HFFc6 (cell line): ENCODE results near the gene BRINP1. TPM values are rescaled to one million over a fixed set of nuclear protein-coding genes. Genes with fewer than 3 reads are reported as not detected.

Experiments
- DNase-seq: peaks from one replicate; pipeline ENCODE4 v3.0.0-alpha.2; 2018
- H3K27ac Mint-ChIP-seq: 2 replicates; pipeline ENCODE4 v1.8.0; 2020; ENCODE audit warnings: mild to moderate bottlenecking, mixed read lengths
- H3K27me3 Mint-ChIP-seq: 2 replicates; pipeline ENCODE4 v1.8.0; 2021; ENCODE audit warnings: mild to moderate bottlenecking, moderate library complexity, mixed read lengths; ENCODE audit not compliant: insufficient read depth
- H3K36me3 Mint-ChIP-seq: 2 replicates; pipeline ENCODE4 v1.8.0; 2021; ENCODE audit warnings: low read depth, mixed read lengths
- H3K4me1 Mint-ChIP-seq: 2 replicates; pipeline ENCODE4 v1.8.0; 2020; ENCODE audit warnings: low read depth, mixed read lengths
- H3K4me3 Mint-ChIP-seq: 2 replicates; pipeline ENCODE4 v1.8.0; 2020; ENCODE audit warnings: mild to moderate bottlenecking, moderate library complexity, mixed read lengths
- H3K9me3 Mint-ChIP-seq: 2 replicates; pipeline ENCODE4 v1.8.0; 2020; ENCODE audit warnings: mild to moderate bottlenecking, mixed read lengths
- CTCF ChIP-seq: fragments of 200-600 bp; sonication (generic); IDR thresholded peaks from 2 replicates; pipeline ENCODE4 v1.5.0; 2021; ENCODE audit warnings: antibody characterized with exemption, mild to moderate bottlenecking
- total RNA-seq, 6 experiments: library from RNA; stranded (reverse); fragmentation: NEBNext Ultra II Directional; extraction: Animal tissue kit (Norgen Biotek cat#: 25700); gene quantifications; 2 replicates in 1 of 6; 3 replicates in 5 of 6; pipeline ENCODE4 v1.2.3, GENCODE V29; 2021

Gene BRINP1
- total RNA-seq, 6 experiments from 2014 or later = not detected

- peaks cover 33% of the 10 kb centered on the region for H3K9me3 Mint-ChIP-seq
- no peaks in the 10 kb centered on the region for H3K4me1 Mint-ChIP-seq
- no peak overlapping the region for H3K27ac Mint-ChIP-seq
- no peak for DNase-seq
- TF ChIP-seq CTCF = no peak
- H3K27me3 Mint-ChIP-seq = peaks cover 3% of the 10 kb centered on the region; the same call in 1 of the 2 replicates
- H3K36me3 Mint-ChIP-seq = 0 out of 2 replicates have a peak, but pooled peaks cover 4% of the 10 kb centered on the region
- no peak overlapping the region for H3K4me3 Mint-ChIP-seq
Observed at GRCh38 chr9:119369680-119370366, 588 bp upstream of the BRINP1 start.

- Mint-ChIP-seq H3K27me3 (peaks cover 3% of the 10 kb centered on the region; the same call in 1 of the 2 replicates), H3K36me3 (0 out of 2 replicates have a peak, but pooled peaks cover 4% of the 10 kb centered on the region), H3K9me3 (peaks cover 29% of the 10 kb centered on the region), H3K4me1 (no peaks in the 10 kb centered on the region), H3K4me3 (no peak overlapping the region), H3K27ac (no peak overlapping the region)
- DNase-seq = no peak
- TF ChIP-seq CTCF = no peak
Observed at GRCh38 chr9:119368179-119368578, 1.1 kb downstream of the BRINP1 start.

- no peak for TF ChIP-seq CTCF
- no peak for DNase-seq
- no peaks in the 10 kb centered on the region for H3K4me1 Mint-ChIP-seq
- H3K9me3 Mint-ChIP-seq = peaks cover 34% of the 10 kb centered on the region
- H3K27me3 Mint-ChIP-seq = peaks cover 4% of the 10 kb centered on the region; the same call in 1 of the 2 replicates
- 0 out of 2 replicates have a peak, but pooled peaks cover 4% of the 10 kb centered on the region for H3K36me3 Mint-ChIP-seq
- H3K27ac Mint-ChIP-seq = no peak overlapping the region
- no peak overlapping the region for H3K4me3 Mint-ChIP-seq
Observed at GRCh38 chr9:119367683-119368075, 1.6 kb downstream of the BRINP1 start.

GRCh38 chr9:119366909-119367682 is 2.1 kb downstream of the BRINP1 start:
- TF ChIP-seq CTCF = no peak

GRCh38 chr9:119365291-119366027 is 3.8 kb downstream of the BRINP1 start:
- peak; percentile 3 for DNase-seq
- Mint-ChIP-seq H3K4me3 (no peak overlapping the region), H3K9me3 (peaks cover 32% of the 10 kb centered on the region), H3K36me3 (0 out of 2 replicates have a peak, but pooled peaks cover 4% of the 10 kb centered on the region), H3K4me1 (no peaks in the 10 kb centered on the region), H3K27ac (no peak overlapping the region), H3K27me3 (peaks cover 6% of the 10 kb centered on the region; the same call in 1 of the 2 replicates)
- TF ChIP-seq CTCF = peak; percentile 69

More at GRCh38 chr9:119366909-119367682, 2.1 kb downstream of the BRINP1 start:
- Mint-ChIP-seq H3K4me1 (no peaks in the 10 kb centered on the region), H3K27ac (no peak overlapping the region), H3K36me3 (0 out of 2 replicates have a peak, but pooled peaks cover 4% of the 10 kb centered on the region), H3K27me3 (peaks cover 4% of the 10 kb centered on the region; the same call in 1 of the 2 replicates), H3K4me3 (no peak overlapping the region), H3K9me3 (peaks cover 39% of the 10 kb centered on the region)
- no peak for DNase-seq
